ENCODE results near the gene LRP5.

LRP5 gene

DNA sequence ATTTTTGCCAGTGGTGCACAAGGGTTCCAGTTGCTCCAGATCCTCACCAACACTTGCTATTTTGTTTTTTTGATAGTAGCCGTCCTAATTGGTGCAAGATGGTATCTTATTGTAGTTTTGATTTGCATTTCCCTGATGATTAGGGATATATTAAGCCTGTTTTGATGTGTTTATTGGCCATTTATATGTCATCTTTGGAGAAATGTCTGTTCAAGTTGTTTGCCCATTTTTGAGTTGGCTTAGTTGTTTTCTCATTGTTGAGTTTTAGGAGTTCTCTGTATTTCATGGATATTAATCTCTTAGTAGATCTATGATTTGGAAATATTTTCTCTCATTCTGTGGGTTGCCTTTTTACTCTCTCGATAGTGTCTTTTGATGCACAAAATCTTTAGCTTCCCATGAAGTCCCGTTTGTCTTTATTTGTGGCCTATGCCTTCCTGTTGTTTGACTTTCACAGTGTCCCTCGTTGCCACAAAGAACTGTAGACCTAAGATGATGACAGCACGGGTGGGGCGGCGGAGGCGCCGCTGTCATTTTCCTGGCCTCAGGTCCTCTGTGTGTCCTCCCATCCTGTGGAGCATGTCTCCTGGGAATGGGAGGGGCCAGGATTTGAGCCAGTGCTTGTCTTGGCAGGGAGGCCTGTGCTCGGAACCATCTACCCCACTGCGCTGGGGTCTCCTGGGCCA lies 33.5 kb downstream of the LRP5 start:
- no peak for DNase-seq (ENCODE audit: low read depth in 2 of 2)

DNA sequence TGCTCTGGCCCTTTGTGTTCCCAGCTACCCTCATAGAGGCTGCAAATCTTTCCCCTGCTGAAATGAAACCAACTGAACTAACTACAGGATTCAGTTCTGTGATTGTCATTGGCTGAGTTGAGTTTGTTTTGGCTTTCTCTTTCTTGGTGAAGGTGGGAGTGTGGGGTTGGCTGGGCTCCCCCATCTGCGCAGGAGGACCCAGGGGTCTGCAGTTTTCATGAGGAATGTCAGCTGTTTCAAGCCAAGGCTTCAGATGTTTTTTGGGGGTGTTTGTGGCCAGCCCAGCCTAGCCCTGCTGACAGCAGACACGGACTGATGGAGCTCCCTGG lies 34.0 kb downstream of the LRP5 start:
- DNase-seq (ENCODE audit: low read depth in 2 of 2) = no peak

DNA sequence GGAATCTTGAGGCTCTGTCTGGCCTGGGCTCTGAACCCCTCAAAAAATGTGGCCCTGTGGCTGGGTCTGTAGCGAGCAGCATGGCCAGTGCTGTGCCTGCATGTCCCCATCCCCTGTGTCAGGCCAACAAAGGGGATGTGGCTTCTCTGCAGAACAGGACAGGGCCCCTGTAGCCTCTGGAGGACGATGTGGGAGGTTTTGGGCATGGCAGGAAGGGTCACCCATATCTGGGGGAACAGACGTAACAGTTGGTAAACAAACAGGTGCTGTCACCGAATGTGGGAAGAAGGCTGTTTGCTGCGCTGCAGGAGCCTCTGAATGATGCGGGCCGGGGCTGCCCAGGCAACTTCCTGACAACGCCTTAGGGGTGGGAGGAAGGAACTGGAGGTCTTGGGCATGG lies 35.0 kb downstream of the LRP5 start:
- no peak for DNase-seq (ENCODE audit: low read depth in 2 of 2)

DNA sequence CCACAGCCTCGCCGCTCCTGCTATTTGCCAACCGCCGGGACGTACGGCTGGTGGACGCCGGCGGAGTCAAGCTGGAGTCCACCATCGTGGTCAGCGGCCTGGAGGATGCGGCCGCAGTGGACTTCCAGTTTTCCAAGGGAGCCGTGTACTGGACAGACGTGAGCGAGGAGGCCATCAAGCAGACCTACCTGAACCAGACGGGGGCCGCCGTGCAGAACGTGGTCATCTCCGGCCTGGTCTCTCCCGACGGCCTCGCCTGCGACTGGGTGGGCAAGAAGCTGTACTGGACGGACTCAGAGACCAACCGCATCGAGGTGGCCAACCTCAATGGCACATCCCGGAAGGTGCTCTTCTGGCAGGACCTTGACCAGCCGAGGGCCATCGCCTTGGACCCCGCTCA lies 35.5 kb downstream of the LRP5 start:
- no peak for DNase-seq (ENCODE audit: low read depth in 2 of 2)

DNA sequence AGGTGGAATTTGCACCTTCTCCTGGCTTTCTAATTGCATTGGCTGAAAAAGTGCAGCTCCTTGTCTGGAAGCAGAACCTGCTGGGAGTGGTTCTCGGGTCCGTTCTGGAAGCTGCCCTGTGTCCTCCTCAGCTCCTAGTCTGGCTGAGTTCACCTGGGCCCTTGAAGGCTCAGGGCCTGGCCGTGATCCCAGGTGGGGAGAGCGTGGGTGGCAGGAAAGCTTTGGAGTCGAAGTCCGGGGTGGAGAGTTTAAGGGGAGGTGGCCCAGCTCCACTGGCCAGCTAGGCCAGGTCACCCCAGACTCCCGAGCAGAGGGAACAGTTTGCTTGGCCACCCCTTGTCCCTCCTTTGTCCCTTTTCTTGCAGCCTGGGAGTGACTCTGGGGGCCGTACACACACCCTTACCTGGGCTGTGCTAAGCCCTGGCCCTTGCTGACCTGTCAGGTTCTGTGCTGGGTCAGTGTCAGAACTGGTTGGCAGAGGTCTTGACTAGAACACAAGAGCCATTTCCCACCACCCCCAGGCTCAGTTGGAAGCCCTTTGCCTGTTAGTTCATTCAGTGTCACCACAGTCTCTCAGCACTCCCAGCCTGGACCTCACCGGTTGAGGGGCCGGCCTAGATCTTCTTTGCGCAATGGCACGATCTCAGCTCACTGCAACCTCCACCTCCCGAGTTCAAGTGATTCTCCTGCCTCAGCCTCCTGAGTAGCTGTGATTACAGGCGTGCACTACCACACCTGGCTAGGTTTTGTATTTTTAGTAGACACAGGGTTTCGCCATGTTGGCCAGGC lies 37.3 kb downstream of the LRP5 start:
- DNase-seq (ENCODE audit: low read depth in 2 of 2) = no peak

DNA sequence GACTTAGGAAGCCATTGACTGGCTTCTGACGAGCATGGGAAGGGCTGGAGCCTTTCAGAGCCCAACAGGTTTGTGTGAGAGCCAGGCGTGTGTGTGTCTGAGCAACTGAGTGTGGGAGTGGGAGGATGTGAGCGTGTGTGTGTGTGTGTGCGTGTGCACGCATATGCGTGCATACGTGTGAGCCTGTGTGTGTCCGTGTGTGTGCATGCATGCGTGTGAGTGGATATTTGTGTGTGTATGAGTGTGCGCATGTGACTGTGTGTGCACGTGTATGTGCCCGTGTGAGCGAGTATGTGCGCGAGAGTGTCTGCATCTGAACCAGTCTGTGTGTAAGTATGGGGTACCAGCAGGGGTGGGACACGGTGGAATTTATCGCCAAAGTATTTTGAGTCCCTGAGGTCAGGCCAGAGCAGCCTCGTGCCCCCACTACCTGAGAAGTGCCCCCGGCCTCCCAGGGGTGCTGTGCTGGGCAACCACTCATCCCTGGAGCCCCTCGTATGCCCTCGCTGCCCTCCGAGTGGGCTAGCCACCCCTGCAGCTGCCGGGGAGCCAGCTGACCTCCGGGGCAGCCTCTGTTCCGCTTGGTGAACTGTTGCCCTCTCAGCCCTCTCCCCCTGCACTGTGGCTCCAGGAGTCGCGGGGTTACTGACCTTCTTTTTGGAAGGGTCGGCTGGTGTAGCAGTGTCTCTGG lies 38.5 kb downstream of the LRP5 start:
- DNase-seq (ENCODE audit: low read depth in 2 of 2) = no peak

DNA sequence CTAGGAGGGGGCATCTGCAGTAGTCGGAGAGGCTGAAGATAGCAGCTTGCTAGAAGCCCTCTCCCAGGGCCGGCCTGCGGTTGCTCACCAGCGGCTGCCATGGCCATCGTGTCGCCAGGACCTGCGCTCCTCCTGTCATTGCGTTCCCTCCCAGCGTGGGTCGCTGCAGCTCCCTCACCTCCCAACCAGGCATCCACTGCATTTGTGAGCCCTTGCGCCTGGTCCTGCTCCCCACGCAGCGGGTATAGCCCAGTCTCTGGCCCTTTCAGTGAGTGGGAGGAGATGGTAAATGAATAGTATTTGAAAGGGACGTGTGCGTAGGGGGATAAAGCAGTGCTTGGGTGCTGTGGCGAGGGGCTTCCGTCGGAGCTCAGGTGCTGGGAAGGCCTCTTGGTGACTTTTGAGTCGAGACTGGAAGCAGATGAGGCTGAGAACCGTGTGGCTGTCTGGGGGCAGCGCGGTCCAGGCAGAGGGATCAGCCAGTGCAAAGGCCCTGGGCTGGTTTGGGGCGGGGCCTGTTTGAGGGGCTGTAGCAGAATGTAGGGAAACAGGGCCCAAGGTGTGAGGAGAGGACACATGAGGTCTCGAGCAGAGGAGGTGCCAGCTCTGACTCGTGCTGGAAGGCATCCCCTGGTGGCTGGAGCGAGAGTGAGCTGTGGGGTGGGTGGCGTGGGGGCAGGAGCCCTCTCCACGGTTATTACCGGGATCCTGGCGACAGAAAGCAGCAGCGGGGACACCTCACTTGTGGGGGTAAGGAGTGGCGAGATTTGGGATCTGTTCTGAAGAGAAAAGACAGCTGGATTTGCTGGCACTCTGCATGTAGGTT lies 39.3 kb downstream of the LRP5 start:
- DNase-seq (ENCODE audit: low read depth in 2 of 2) = no peak

DNA sequence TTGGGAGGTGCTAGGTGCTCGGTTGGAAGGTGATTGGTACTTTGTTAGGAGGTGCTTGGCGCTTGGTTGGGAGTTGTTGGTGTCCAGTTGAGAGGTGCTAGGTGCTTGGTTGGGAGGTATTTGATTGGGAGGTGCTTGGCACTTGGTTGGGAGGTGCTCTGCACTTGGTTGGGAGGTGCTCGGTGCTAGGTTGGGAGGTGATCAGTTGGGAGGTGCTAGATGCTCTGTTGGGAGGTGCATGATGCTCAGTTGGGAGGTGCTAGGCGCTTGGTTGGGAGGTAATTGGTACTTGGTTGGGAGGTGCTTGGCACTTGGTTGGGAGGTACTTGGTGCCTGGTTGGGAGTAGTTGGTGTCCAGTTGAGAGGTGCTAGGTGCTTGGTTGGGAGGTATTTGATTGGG lies 40.2 kb downstream of the LRP5 start:
- no peak for DNase-seq (ENCODE audit: low read depth in 2 of 2)

DNA sequence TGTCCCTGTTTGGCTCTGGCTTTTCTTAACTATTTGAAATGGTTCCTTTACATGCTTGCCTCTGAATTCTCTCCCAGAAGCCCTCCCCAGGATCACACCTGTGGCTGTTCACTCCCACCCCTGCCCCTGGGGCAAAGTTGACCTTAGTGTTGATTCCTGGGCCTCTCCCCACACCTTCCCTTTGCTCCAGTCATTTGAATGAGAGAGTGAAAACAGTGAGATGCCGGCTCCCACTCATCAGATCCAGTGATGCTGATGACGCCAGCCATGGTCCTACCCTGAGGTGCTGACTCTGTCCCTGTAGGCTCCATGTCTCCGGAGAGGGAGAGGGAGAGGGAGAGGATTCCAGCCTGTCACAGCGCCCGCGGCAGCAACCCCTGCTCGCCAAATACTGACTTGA lies 40.7 kb downstream of the LRP5 start:
- DNase-seq (ENCODE audit: low read depth in 2 of 2) = no peak

DNA sequence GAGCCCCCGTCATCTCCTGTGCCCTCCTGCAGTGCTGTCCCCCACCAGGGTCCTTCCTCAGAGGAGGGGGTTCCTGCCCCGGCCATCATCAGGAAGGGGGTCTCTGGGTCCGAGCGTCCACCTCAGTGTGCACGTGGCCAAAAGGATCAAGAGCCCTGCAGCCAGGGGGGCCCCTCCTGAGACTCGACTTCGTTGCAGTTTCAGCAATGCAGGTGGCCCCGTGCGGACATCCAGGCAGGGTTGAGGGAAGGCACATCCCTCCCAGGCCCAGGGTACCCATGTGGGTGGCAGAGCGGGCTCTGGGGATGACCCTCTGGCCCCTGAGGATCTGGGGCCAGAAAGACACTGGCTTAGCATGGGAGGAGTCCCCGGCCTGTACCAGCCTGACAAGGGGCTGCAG lies 41.3 kb downstream of the LRP5 start:
- no peak for DNase-seq (ENCODE audit: low read depth in 2 of 2)

DNA sequence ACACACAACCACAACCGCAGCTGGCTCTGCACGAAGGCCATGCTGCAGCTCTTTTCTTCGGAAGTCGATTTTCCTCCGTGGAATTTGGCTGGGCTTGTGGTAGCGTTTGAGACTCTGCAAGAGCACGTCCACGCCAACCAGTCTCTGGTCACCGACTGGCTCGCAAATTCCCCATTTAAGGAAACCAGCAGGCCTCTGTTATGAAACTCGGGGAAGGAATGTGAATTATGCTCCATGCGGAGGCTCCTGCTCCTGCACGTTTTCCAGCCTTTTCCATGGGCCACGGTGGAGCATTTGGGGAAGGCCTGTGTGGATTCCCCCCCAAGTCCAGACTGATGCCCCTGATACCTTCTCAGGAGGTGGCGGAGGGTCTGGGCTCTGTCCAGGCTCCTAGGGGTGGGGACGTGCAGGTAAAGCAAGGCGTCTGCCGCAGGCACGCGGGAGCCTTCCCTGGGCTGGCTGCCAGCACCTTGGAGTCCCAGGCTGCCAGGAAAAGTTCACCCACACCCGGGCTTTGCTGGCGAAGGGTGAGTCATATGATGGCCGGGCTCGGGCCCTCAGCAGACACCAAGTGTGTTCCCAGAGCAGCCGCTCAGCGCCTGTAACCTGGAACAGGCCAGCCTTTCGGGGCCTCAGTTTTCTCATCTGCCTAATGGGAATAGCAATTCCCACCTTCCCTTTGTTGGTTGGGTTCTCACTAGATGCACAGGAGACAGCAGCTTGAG lies 41.9 kb downstream of the LRP5 start:
- no peak for DNase-seq (ENCODE audit: low read depth in 2 of 2)

DNA sequence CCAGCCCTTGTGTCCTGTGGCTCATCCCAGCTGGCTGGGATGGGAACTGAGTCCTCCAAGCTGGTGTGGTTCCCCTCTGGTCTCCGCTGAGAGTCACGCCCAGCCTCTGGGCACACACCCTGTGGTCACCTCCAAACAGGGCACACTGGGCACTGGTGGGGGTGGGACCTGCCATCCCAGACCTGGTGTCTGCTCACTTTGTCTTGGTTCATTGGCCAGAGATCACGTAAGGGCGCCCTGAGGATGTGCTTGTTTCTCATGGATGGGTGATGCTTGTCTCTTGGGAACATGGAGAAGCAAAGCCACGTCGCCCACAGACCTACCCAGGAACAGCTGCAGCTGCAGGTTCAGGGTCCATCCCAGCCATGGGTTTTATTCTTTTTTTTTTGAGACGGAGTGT lies 43.1 kb downstream of the LRP5 start:
- no peak for DNase-seq (ENCODE audit: low read depth in 2 of 2)

DNA sequence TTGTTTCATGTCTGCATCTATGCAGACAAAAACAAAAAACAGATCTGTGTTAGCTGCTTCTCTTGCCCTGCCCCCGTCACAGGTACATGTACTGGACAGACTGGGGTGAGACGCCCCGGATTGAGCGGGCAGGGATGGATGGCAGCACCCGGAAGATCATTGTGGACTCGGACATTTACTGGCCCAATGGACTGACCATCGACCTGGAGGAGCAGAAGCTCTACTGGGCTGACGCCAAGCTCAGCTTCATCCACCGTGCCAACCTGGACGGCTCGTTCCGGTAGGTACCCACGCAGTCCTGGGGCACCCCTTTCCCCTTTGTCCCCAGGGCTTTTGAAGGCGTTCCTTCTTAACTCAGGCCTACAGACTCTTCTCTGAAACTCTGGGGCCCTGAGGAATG lies 45.2 kb downstream of the LRP5 start:
- DNase-seq (ENCODE audit: low read depth in 2 of 2) = no peak

DNA sequence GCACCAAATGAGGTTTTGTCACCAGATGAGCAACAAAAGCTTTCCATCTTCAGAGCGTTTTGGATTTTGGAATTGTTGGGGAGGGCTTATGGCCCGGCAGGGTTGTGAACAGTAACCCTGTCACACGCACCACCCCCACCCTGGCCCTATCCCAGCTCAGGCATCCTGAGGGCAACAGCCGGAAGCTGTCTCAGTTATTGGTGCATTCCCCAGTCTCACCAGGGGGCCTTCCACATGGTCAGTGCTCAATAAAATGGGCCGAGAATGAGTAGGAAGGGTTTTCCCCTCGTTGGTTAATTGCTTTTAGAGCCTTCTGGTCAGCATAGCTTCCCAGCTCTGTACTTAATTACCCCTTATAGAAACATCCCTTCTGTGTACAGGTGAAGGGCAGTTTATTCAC lies 46.0 kb downstream of the LRP5 start:
- no peak for DNase-seq (ENCODE audit: low read depth in 2 of 2)

DNA sequence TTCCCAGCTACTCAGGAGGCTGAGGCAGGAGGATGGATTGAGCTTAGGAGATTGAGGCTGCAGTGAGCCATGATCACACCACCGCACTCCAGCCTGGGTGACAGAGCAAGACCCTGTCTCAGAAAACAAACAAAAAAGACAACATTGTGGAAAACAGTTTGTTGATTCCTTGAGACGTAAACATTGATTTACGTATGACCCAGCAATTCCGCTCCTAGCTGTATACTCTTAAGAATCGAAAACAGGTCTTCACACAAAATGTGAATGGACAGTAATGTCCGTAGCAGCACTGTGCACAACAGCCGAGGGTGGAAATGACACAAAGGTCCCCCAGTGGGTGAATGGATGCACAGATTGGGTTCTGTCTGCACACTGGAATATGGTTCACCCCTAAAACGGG lies 49.3 kb downstream of the LRP5 start:
- no peak for DNase-seq (ENCODE audit: low read depth in 2 of 2)

DNA sequence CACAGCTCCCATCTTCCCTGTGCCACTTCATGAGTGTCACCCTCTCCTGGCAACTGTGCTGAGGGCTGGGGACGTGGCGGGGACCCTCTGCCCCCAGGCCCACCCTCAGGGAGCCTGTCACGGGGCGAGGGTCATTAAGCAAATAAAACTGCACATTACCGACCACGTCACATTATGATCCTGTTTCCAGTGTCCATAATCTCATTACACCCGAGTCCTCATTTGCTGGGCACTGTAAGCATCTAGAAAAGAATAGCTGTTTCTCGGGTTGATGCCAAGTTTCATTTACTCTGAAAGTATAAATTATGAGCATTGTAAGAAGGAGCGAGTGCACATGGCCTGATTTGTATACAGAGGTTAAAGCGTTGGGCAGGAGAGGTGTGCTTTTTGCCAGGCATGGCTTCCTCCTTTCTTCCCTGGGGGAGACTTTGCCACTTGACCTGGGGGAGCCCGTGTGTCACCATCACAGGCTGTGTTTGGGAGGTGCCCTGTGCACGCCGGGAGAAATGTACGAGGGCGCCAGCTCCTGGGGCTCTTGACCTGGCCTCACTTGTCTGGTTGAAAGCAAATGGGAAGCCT lies 50.5 kb downstream of the LRP5 start:
- no peak for DNase-seq (ENCODE audit: low read depth in 2 of 2)

DNA sequence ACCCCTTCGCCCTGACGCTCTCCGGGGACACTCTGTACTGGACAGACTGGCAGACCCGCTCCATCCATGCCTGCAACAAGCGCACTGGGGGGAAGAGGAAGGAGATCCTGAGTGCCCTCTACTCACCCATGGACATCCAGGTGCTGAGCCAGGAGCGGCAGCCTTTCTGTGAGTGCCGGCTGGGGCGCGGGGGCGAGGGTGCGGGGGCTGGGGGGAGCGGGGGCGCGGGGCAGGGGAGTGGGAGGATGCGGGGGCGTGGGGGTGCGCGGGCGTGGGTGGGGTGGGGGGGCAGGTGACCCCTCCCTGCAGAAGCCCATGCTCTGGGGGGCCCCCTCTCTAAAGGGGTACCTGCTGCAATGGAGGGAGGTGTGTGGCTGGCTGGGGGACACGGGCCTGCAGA lies 51.4 kb downstream of the LRP5 start:
- no peak for DNase-seq (ENCODE audit: low read depth in 2 of 2)

DNA sequence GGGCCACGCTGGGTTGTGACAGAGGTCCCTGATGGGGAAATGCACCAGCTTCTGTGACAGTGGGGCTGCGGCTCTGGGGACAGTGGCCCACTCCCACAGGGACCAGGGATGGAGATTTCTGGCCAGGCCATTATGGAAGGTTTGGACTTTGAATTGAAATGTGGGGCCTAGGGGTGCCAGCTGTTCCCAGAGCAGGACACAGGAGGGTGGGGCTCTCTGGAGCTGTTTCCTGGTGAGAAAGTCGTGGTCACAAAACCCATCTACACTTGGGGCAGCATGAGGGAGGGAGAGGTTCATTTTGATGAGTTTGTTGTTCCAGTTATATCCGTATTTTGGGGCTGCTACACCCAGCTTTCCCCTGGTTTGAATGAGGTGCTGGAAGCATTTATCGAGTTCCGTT lies 52.2 kb downstream of the LRP5 start:
- no peak for DNase-seq (ENCODE audit: low read depth in 2 of 2)

DNA sequence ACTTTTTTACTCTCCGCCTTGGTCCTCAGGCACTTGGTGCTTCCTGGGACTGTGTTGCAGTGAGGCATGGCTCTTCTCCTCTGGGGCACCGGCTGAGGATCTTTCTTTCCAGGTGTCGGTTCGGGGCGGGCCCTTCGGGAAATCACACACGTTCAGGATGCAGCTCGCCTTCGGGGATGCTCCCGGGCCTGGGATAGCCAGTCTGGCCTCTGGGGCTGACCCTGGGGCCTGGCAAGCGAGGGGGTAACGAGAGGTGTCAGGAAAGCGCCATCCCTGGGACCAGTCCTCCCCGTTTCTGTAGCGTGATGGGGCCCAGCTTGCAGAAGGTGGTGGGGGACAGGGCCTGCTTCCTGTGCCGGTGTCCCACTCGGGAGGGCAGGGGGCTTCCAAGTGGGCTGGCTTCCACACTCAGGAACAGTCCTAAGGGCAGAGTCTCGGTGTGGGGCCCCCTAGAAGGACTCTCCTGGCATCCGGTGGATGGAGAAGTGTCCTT lies 53.6 kb downstream of the LRP5 start:
- no peak for DNase-seq (ENCODE audit: low read depth in 2 of 2)

DNA sequence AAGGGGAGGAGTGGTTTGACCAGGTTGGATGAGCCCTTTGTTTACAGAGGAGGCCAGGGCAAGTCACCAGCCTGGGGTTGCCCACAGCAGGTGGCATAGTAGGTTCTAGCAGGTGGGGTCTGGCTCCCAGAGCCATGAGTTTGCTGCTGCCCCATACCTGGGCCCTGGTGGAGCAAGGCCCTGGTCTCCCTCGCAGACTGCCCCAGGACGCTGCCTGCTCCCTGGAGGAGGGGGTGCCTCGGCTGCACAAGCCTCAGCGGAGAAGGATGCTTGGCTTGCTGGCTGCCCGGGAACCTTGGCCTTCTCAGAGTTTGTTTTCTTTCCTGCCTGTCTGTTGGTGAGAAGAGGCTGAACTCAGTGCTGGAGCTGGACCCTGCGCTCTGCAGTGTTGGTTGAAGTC lies 54.9 kb downstream of the LRP5 start:
- DNase-seq (ENCODE audit: low read depth in 2 of 2) = no peak

DNA sequence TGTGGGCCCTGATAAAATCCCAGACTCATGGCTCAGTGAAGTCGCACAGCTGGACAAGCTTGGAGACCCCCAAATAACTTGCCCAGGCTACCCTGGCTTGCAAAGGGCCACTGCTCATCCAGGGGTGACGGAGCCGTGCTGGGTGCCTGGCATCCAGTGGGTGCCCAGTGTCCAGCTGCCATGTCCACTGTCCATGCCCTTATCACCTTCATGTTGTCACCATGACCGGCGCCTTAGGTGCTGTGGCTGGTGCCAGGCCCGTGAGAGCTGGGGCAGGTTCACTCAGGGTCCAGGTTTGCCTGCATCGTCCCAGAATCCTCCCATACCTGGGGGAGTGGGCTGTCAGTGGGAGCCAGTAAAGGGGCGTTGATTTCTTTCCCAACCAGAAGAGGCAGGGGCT lies 57.4 kb downstream of the LRP5 start:
- DNase-seq (ENCODE audit: low read depth in 2 of 2) = no peak
